Measurements from ENCODE around the gene NAA16. TPM values are rescaled to one million over a fixed set of nuclear protein-coding genes. Genes with fewer than 3 reads are reported as not detected.

Gene NAA16
- total RNA-seq, 1 donor from 2014 or later: 51.9 TPM

DNA sequence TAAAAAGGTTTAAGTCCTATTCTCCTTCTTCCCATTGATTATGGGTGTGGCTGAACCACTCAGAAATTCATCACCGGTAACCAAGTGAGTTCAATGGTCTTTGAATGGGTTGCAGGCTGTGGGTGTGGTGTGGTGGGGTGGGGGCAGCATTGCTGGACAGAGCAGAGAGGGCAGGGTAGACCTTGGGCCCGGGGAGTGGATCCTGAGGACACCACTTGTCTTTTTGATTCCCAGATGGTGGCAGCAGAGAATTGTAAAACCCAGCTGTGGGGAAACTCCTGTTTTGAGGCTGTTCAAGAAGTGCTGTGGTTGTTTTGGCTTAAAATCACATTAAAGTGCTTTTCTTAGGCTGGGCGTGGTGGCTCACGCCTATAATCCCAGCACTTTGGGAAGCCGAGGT is 100.5 kb downstream of the NAA16 start:
- no peak overlapping the region for H3K4me3 Mint-ChIP-seq
- DNase-seq (ENCODE audit: low read depth, low spot score): no peak
- H3K4me1 Mint-ChIP-seq: peaks cover 5% of the 10 kb centered on the region
- H3K27ac Mint-ChIP-seq (ENCODE audit: unreplicated experiment): no peak overlapping the region
- TF ChIP-seq, protein P1, sequence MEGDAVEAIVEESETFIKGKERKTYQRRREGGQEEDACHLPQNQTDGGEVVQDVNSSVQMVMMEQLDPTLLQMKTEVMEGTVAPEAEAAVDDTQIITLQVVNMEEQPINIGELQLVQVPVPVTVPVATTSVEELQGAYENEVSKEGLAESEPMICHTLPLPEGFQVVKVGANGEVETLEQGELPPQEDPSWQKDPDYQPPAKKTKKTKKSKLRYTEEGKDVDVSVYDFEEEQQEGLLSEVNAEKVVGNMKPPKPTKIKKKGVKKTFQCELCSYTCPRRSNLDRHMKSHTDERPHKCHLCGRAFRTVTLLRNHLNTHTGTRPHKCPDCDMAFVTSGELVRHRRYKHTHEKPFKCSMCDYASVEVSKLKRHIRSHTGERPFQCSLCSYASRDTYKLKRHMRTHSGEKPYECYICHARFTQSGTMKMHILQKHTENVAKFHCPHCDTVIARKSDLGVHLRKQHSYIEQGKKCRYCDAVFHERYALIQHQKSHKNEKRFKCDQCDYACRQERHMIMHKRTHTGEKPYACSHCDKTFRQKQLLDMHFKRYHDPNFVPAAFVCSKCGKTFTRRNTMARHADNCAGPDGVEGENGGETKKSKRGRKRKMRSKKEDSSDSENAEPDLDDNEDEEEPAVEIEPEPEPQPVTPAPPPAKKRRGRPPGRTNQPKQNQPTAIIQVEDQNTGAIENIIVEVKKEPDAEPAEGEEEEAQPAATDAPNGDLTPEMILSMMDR (conservative IDR thresholded peaks at IDR 0.05): peak; percentile 45
- H3K9me3 Mint-ChIP-seq: peaks cover 4% of the 10 kb centered on the region
- no peaks in the 10 kb centered on the region for H3K36me3 Mint-ChIP-seq (ENCODE audit: low read depth)
- H3K27me3 Mint-ChIP-seq (ENCODE audit: low read depth): peaks cover 3% of the 10 kb centered on the region

DNA sequence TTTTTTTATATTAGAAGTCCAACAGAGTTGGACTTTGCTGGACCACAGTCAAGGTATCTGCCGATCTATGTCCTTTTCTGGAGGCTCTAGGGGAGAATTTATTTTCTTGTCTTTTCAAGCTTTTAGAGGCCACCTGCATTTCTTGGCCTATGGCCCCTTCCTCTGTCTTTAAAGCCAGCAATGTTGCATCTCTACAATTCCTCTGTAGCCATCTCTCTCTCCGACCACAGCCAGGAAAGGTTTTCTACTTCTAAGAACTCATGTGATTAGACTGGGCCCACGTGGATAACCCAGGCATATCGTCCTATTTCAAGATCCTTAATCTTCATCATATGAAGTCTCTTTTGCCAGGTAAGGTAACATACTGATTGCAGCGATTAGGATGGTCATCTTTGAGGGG is 102.8 kb downstream of the NAA16 start:
- no peak overlapping the region for H3K27ac Mint-ChIP-seq (ENCODE audit: unreplicated experiment)
- H3K4me1 Mint-ChIP-seq: peaks cover 5% of the 10 kb centered on the region
- DNase-seq (ENCODE audit: low read depth, low spot score): no peak
- H3K4me3 Mint-ChIP-seq: no peak overlapping the region
- H3K36me3 Mint-ChIP-seq (ENCODE audit: low read depth): no peaks in the 10 kb centered on the region
- TF ChIP-seq, protein P1 (conservative IDR thresholded peaks at IDR 0.05): no peak
- H3K27me3 Mint-ChIP-seq (ENCODE audit: low read depth): peaks cover 3% of the 10 kb centered on the region
- H3K9me3 Mint-ChIP-seq: peaks cover 7% of the 10 kb centered on the region

DNA sequence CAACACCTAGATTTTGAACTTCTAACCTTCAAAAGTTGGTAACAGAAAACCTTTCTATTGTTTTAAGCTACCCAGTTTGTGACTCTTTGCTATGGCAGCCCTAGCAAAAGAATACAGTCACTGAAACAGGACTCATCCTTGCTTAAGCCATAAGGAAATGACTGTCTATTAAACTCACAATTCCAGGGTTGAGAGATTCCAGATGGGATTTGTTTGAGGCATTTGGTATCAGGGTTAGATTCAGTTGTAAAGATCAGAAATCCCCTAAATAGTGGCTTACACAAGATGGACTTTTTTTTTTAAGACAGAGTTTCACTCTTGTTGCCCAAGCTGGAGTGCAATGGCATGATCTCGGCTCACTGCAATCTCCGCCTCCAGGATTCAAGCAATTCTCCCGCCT is 105.2 kb downstream of the NAA16 start:
- TF ChIP-seq, protein P1 (conservative IDR thresholded peaks at IDR 0.05): no peak
- Mint-ChIP-seq H3K27me3 (ENCODE audit: low read depth) (no peaks in the 10 kb centered on the region), H3K4me3 (no peak overlapping the region), H3K27ac (ENCODE audit: unreplicated experiment) (no peak overlapping the region), H3K9me3 (peaks cover 7% of the 10 kb centered on the region), H3K4me1 (peaks cover 7% of the 10 kb centered on the region), H3K36me3 (ENCODE audit: low read depth) (no peaks in the 10 kb centered on the region)
- no peak for DNase-seq (ENCODE audit: low read depth, low spot score)

DNA sequence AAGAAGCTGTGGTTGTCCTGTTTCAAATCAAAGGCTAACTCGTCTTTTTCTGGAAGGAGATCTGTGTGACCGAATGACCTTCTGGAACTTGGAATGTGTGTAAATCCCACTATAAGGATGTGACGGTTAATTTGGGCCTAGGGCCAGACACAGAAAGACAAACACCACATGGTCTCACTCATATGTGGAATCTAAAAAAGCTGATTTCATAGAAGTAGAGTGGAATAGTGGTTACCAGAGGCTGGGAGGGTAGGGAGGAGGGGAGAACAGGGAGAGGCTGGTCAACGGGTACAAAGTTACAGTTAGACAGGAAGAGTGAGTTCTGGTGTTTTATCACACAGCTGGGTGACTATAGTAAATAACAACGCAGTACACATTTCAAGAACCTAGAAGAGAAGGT is 107.0 kb downstream of the NAA16 start:
- TF ChIP-seq, protein P1 (conservative IDR thresholded peaks at IDR 0.05): no peak
- Mint-ChIP-seq H3K4me3 (no peak overlapping the region), H3K27ac (ENCODE audit: unreplicated experiment) (peak overlapping the region; percentile 52), H3K36me3 (ENCODE audit: low read depth) (no peaks in the 10 kb centered on the region), H3K27me3 (ENCODE audit: low read depth) (no peaks in the 10 kb centered on the region), H3K9me3 (peaks cover 7% of the 10 kb centered on the region), H3K4me1 (peaks cover 14% of the 10 kb centered on the region)
- DNase-seq (ENCODE audit: low read depth, low spot score): no peak

DNA sequence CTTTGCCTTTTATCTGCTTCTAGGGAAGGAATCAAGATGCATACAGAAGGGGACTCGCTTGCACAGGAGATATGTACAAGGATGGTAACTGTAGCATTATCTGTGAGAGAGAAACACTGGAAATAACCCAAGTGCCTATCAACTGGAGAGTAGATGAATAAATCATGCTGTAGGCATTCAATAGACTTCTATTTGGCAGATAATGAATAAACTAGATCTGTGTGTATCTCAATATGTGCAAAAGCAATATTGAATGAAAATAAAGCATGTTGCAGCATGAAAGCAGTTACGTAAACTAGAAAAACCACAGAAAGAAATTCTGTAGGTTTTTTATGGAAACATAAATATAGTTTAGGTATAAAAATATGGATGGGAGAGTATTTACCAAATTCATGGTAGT is 107.7 kb downstream of the NAA16 start:
- Mint-ChIP-seq H3K4me1 (peaks cover 20% of the 10 kb centered on the region), H3K27me3 (ENCODE audit: low read depth) (no peaks in the 10 kb centered on the region), H3K9me3 (peaks cover 7% of the 10 kb centered on the region), H3K27ac (ENCODE audit: unreplicated experiment) (no peak overlapping the region), H3K4me3 (no peak overlapping the region), H3K36me3 (ENCODE audit: low read depth) (no peaks in the 10 kb centered on the region)
- TF ChIP-seq, protein P1 (conservative IDR thresholded peaks at IDR 0.05): no peak
- DNase-seq (ENCODE audit: low read depth, low spot score): no peak

DNA sequence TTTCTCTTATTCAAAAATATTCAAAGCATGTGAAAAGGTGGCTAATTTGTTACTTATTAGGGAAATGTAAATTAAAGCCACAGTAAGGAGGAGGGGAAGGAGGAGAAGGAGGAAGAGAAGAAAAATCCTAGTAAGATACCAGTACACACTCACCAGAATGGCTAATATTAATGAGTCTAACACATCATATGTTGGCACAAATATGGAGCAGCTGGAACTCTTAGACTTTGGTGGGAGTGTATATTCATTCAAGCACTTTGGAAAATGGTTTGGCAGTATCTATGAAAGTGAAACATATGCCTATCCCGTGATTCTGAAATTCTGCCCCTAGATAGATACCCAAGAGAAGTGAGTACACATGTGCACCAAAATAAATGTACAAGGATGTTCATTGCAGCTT is 108.1 kb downstream of the NAA16 start:
- Mint-ChIP-seq H3K36me3 (ENCODE audit: low read depth) (no peaks in the 10 kb centered on the region), H3K27me3 (ENCODE audit: low read depth) (no peaks in the 10 kb centered on the region), H3K4me3 (no peak overlapping the region), H3K9me3 (peaks cover 7% of the 10 kb centered on the region), H3K27ac (ENCODE audit: unreplicated experiment) (no peak overlapping the region), H3K4me1 (peaks cover 22% of the 10 kb centered on the region)
- TF ChIP-seq, protein P1 (conservative IDR thresholded peaks at IDR 0.05): no peak
- DNase-seq (ENCODE audit: low read depth, low spot score): no peak
